ENCODE data around the gene KBTBD4.
"Not testable (repeated sequence)": the region's sequence is repeated elsewhere in the genome, so short reads cannot be mapped to it uniquely, and the experiment has no call there.

KBTBD4 gene

DNA sequence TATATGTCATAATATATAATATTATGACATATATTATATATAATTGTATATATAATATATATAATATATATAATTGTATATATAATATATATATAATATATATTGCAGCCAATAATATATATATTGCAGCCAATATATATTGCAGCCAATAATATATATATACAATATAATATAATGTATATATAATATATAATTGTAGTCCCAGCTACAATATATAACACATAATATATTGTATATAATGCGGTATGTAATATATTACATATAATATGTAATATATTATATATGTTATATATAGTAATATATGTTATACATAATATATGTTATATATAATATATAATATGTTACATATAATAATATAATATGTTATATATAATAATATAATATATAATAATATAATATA is 20.1 kb downstream of the KBTBD4 start:
- no peak for DNase-seq (ENCODE audit: low spot score)

DNA sequence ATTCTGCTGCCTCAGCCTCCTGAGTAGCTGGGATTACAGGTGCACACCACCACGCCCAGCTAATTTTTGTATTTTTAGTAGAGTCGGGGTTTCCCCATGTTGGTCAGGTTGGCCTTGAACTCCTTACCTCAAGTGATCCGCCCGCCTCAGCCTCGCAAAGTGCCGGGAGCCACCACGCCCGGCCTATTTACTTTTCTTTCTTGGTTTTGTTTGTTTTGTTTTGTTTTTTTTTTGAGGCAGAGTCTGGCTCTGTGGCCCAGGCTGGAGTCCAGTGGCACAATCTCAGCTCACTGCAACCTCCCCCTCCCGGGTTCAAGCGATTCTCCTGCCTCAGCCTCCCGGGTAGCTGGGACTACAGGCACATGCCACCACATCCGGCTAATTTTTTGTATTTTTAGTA is 21.8 kb downstream of the KBTBD4 start:
- DNase-seq (ENCODE audit: low spot score), result not testable (repeated sequence)

DNA sequence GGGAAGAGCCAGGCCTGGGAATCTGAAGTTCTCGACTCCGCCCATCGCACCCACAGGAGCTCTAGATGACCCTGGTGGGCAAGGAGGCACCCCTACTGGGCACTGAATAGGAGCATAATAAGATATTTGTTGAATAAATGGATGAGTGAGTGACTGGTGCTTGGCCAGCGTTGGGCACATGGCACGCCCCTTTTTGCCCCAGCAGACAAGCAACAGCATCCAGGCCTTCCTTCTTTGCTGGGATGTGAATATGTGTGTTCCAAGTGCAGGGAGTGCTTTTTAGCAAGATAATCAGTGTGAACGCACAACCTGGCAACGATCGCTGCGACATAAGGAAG is 25.4 kb downstream of the KBTBD4 start:
- DNase-seq (ENCODE audit: low spot score), result no peak

DNA sequence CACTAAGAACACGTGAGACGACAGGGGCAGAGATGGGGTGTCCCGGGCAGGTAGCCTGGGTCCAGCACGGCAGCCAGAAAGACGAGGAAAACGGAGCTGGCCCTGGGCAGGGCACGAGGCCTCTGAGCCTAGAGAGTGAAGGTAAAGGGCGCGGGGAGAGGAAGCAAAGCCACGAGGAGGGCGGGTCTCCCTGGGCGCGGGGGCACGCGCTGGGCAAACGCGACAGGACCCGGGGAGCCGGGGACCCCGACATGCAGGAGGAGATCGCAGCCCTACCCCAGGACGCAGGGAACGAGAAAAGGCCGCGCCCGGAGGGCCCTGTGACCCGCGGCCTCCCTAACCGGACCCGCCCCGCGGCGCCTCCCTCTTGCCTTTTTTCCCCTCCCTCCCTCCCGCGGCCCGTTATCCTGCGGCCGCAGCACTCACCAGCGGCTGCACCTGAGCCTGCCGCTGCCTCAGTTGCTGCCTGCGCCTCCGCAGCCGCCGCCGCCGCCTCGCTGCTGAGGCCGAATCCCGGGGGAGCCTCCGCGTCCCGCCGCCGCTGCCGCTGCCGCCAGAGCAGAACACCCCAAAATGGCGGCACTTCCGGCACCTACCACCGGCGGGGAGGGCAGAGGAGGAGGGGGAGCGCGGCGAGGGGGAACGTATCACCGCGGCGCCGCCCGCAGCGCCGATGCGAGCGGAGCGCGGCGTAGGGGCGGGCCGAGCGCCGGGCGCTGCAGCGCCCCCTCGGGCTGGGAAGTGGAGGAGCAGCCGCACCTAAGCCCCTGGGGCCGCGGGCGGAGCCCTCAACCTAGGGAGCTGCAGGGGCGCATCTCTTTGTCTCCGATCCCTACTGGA is 26.0 kb downstream of the KBTBD4 start, which contains the start of gene CELF1:
CELF1 (minus strand) TSS at position 567 of the 840 bp plus-strand sequence. CDS start 53,609 bp downstream, outside the sequence.
- peak; percentile 93 for DNase-seq (ENCODE audit: low spot score)

DNA sequence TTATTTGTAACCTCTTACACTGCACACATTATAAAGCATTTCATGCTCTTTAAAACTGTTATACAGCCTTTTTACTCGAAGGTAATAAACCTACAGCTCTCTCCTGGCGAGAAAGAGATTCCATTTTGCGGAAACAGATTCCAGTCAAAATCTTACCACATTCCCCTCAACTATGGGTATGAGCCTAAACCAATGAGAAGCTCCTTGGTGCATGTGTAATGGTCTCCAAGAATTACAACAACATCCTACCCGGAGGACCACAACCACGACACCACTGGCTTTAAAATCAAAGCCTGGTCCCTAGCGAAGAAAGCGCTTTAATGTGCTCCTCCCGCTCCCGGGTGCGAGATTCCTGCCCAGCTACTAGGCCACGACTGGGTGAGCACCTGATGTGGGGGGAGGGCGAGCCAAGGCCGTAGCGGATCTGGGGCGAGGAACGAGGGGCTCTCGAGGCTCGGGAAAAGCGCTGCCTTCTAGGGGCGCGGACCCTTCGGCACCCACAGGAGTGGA is 26.7 kb downstream of the KBTBD4 start:
- peak; percentile 39 for DNase-seq (ENCODE audit: low spot score)

DNA sequence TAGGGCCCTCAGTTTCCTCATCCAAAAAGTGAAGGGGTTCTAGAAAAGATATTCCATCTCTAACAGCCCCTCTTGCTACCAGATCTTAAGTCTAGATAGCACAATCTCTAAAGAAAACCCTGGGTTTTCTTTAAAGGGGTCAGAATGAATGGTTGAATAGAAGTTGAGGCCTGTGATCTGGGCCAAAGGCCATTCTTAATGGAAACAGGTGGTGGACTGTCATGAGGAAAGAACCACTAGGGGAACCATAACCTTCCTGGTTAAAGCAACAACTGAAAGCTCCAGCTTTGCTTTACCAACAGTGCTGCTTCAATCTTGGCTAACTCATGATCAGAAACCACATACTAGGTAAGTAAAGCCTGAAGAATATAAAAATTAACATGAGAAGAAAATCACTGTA is 27.7 kb downstream of the KBTBD4 start:
- no peak for DNase-seq (ENCODE audit: low spot score)

DNA sequence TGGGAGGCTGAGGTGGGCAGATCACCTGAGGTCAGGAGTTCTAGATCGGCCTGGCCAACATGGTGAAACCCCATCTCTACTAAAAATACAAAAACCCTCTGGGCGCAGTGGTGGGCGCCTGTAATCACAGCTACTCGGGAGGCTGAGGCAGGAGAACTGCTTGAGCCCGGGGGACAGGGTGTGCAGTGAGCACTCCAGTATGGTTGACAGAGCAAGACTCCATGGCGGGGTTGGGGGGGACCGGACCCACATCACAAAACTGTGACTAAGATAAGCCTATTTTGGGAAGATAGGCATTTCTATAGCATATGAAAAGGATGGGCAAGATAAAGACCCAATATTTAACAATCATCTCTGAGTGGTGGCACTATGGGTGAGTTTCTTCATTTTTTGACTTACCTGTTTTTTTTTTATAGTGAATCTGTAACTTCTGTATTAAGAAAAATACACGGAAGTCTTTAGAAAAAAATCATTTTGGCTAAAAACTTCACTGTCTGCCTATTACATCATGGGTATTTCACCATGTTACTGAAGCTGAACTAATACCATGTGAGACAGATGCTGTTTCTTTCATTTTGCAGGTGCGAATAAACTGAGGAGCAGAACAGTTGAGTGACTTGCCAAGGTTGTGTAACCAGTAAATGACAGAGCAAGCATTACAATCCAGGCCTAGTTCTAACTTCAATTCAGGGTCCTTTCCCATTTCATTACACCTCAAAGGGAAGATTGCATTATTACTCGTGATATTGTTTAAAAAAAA is 28.3 kb downstream of the KBTBD4 start:
- DNase-seq (ENCODE audit: low spot score), result no peak

DNA sequence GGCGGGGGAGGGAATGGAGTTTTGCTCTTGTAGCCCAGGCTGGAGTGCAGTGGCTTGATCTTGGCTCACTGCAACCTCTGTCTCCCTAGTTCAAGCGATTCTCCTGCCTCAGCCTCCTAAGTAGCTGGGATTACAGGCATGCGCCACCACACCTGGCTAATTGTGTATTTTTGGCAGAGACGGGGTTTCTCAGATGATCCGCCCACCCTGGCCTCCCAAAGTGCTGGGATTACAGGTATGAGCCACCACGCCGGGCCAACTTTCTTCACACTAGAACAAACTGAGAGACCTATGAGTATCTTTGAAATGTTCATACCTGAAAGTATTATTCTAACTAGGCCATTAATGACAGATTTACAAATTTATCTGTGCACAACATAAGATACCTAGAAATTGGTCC is 32.5 kb downstream of the KBTBD4 start:
- not testable (repeated sequence) for DNase-seq (ENCODE audit: low spot score)

DNA sequence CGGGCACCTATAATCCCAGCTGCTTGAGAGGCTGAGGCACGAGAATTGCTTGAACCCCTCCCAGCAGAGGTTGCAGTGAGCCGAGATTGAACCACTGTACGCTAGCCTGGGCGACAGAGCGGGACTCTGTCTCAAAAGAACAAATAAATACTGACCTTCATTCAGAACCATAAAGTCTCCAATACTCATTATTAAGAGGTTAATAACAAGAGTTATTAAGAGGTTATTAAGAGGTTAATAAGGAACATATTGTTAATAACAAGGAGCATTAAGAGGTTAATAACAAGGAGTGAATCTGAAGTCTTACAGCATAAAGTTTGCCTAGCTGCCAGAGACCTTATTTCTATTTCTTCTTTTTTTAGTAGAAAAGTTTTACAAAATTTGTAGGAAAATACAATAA is 33.5 kb downstream of the KBTBD4 start:
- DNase-seq (ENCODE audit: low spot score), result no peak

DNA sequence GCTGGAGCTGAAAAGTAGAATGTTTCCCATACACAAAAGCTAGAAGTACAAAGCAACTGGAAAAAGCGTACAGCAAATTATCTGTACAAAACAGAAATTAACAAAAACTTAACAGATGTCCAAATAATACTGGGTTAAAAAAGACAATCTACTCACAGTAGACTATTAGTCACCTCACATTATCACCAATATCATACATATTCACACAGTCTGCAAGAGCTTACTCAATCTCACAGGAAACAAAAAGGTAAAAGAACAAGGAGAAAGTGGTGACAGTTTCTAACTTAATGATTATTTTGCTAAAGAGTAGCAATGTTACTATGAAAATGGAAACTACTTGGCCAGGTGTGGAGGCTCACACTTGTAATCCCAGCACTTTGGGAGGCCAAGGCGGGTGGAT is 37.7 kb downstream of the KBTBD4 start:
- DNase-seq (ENCODE audit: low spot score), result no peak

DNA sequence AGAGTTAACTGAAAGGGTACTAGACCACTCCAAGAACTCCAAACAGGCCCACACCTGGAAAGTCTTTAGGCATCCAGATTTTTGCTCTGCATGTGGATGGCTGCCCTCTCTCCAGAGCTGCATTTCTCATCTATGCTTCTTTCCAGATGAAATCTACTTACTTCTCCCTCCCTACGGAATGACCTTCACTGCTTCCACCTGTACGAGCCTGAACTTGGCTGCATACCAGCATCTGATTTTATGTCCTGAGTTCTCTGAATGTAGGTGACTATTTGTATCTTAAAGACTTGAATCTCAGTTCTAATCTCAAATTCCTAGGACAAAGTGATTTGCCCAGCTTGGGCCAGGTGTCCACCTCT is 39.1 kb downstream of the KBTBD4 start:
- no peak for DNase-seq (ENCODE audit: low spot score)

DNA sequence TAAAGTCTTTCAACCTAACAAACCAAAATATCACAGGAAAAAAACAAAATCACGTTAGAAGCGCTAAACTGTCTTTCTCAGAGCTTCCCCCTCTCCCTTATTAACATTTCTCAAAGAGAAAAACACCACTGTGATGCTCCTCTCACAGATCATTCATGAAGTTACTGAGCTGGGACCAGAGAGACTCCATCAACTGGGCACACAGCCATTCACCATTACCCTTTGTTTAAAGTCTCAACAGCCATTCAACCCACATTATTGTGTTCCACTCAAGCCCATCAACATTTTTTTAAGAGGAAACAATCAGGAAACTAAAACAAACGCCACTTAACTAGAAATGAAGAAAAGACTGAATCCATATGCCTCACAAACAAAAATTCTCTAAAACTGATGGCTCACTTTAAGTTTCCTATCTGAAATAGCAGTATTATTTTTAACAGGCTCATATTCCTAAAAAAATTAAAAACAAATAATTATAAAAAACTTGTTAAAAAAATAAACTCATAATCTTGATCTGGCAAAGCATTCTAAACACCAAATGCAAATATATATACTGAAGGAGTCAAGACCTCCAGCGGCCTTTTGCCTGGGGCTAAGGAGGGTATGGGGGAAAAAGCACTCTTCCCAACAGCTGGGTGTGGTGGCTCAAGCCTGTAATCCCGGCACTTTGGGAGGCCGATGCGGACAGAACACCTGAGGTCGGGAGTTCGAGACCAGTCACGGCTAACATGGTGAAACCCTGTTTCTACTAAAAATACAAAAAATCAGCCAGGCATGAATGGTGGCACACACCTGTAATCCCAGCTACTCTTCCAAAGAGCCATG is 39.8 kb downstream of the KBTBD4 start:
- no peak for DNase-seq (ENCODE audit: low spot score)

DNA sequence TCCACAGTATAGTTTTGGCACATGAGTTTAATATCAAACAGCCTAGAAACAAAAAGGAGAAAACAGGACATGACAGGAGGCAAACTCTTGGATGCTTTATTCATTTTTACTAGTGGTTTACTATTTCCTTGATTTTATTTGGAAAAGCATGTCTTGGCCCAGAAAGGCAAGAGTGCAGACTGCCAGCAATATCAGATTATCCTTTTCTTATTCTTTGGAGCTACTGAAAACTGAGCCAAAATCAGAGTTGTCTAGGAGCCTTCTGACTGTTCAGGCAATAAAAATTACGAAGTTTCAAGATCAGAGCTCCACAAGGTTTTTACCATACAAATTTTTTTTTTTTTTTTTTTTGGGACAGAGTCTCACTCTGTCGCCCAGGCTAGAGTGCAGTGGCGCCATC is 41.9 kb downstream of the KBTBD4 start:
- no peak for DNase-seq (ENCODE audit: low spot score)

DNA sequence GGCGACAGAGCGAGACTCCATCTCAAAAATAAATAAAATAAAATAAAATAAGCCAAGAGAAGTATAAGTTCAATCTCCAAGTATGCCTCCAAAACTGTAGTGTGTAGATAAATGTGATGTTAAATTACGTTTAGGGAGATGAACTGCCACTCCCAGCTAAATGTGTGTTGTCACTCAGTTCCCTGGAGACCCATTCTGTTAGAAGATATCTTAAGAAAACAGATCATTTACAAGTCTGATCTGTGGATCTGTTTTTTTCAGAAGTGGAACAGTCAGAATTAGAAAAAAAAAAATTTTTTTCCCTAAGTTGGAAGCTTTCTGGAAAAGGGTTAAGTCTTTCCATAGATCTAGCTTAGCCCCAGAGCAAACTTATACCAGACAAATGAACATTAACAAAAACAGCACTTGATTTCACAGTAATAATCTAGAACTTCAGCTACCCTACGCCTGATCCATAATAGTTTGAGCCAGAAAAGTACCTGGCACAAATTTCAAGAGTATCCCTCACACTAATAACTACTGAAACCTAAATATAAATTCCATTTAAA is 44.0 kb downstream of the KBTBD4 start:
- no peak for DNase-seq (ENCODE audit: low spot score)

DNA sequence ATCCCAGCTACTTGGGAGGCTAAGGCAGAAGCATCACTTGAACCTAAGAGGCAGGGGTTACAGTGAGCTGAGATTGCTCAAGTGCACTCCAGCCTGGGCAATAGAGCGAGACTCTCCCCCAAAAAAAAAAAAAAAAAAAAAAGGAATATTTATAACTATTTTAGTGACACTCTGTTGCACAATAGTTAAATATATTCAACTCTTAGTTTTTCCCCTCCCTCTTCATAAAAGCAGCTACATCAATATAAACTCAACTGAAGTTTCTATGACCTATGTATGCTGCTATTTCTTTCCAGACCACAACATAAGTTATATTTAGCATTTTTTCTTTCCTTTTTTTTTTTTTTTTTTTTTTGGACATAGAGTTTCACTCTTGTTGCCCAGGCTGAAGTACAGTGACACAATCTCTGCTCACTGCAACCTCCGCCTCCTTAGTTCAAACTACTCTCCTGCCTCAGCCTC is 45.0 kb downstream of the KBTBD4 start:
- DNase-seq (ENCODE audit: low spot score), result peak; percentile 54

DNA sequence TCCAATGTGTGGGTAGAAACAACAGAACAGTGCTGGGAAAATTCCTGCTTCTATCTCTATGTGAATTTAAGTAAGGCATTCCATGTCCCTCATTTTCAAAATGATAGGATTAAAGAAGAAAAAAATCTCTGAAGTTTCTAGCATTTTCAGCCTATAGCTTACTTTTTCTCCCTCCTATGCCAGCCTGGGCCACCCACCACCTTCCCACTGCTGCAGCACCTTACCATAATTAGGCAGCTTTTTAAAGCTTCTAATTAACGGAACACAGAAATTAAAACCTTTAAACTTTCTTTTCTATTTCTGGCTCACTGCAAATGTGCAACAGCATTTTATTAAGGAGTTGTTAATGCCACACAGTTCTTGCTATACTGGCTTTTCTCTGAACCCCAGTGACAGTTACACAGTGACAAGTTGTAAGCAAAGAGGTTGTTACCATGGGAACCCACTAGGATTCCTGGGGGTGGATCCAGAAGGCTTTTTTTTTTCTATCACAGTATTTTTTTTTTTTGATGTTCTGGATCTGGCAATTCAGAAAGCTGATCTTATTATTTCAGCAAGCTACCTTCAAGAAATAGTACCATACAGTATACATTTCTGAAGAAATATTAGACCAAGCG is 46.1 kb downstream of the KBTBD4 start:
- no peak for DNase-seq (ENCODE audit: low spot score)

DNA sequence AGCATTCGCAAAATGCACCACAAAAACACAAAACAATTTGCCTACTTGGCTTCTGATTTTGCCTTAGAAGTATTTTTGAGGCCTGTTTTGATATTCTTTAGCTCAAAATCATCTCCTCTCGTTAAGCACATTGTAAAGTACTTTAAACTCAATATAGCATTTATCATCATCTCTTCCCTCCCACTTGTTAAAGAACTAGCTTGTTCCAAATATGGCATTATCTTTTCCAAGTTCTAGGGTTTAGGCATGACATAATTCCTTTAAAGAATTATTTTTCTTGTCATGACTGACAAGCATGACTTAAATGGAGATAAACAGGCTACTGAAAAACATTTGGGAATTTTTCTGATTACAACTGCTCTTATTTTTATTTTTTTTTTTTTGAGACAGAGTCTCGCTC is 47.1 kb downstream of the KBTBD4 start:
- no peak for DNase-seq (ENCODE audit: low spot score)

DNA sequence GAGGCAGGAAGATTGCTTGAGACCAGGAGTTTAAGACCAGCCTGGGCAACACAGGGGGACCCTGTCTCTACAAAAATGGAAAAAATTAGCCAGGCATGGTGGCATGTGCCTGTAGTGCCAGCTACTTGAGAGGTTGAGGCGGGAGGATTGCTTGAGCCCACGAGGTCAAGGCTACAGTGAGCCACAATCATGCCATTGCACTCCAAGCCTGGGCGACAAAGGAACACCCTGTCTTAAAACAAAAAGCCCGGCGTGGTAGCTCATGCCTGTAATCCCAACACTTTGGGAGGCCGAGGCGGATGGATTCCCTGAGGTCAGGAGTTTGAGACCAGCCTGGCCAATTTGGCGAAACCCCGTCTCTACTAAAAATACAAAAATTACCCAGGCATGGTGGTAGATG is 48.0 kb downstream of the KBTBD4 start:
- not testable (repeated sequence) for DNase-seq (ENCODE audit: low spot score)

DNA sequence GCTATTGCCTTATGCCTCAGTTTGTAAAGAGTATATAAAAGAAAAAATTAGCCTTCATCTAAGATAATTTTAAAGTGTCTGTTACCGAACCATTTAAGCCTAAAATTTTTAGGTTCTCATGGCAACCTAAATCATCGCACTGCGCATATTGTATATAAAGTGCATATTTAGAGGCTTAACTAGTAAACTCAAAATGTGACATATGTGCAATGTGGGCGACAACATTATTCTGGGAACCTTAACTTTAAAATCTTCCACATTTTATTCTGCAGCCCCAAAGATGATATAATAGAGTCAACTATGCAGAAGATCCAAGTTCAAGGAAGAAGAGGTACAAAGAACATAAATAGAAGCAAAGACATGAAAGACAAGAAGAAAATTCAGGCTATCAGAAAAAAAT is 48.8 kb downstream of the KBTBD4 start:
- DNase-seq (ENCODE audit: low spot score), result no peak

DNA sequence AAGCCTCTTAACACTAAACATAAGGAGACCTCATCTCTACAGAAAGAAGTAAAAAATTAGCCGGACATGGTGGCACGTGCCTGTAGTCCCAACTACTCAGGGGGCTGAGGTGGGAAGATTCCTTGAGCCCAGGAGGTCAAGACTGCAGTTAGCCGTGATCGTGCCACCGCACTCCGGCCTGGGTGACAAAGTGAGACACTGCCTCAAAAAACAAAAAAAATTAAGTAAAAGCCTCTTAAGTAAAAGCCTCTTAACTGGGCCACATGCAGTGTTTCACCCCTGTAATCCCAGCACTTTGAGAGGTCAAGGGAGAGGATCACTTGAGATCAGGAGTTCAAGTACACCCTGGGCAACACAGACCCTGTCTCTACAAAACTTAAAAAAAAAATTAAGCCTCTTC is 51.6 kb downstream of the KBTBD4 start:
- DNase-seq (ENCODE audit: low spot score), result no peak

DNA sequence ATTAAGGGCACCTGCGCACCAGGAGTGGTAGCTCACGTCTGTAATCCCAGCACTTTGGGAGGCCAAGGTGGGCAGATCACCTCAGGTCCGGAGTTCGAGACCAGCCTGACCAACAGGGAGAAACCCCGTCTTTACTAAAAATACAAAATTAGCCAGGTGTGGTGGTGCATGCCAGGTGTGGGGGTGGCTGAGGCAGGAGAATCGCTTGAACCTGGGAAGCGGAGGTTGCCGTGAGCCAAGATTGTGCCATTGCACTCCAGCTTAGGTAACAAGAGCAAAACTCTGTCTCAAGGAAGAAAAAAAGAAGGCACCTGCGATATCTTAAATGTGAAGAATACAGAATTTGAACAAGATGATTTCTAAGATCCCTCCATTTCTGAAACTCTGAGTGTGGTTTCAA is 52.7 kb downstream of the KBTBD4 start:
- not testable (repeated sequence) for DNase-seq (ENCODE audit: low spot score)

All from AG08395 (cell line).